Choroid plexus epithelial cell (primary cell): ENCODE data around the gene IGFALS.
"Not testable (repeated sequence)": the region's sequence is repeated elsewhere in the genome, so short reads cannot be mapped to it uniquely, and the experiment has no call there.

Experiments
- DNase-seq: peaks from one replicate; pipeline ENCODE4 v3.0.0-alpha.2; 2010; ENCODE audit warnings: low read depth
- H3K4me3 ChIP-seq: 2 replicates; pipeline ENCODE4 v1.5.1; 2011; ENCODE audit warnings: low read depth, mild to moderate bottlenecking, control low read depth, low read length, moderate library complexity
- TF ChIP-seq, protein P1 (sequence below): conservative IDR thresholded peaks from 2 replicates; pipeline ENCODE4 v1.5.1; 2011; ENCODE audit warnings: low read depth, mild to moderate bottlenecking, control low read depth, inconsistent platforms, low read length, moderate library complexity

Gene IGFALS

DNA sequence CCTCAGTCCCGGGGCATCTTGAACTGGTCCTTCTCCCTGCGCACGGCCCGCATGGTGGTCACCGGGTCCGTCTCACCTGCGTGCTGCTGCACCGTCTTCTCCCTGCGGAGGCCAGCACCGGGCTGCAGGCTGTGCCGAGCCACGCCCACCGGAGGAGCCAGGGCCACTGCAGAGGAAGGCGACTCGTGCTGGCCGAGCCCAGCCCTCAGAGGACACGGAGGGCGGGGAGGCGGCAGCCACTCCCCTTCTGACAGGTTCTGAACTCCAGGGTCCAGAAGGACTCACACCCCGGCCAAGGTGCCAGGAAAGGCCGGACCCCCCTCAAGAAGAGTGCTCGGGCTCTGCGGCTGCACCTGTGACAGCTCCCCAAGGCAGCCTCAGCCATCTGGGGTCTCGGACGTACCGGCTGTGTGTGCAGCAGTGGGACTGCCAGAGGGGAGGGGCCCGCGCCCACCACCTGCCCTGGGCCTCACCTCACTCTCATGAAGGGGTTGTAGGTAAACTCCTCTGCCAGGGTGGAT is 15.8 kb upstream of the IGFALS start:
- no peak overlapping the region for H3K4me3 ChIP-seq
- TF ChIP-seq, protein P1, sequence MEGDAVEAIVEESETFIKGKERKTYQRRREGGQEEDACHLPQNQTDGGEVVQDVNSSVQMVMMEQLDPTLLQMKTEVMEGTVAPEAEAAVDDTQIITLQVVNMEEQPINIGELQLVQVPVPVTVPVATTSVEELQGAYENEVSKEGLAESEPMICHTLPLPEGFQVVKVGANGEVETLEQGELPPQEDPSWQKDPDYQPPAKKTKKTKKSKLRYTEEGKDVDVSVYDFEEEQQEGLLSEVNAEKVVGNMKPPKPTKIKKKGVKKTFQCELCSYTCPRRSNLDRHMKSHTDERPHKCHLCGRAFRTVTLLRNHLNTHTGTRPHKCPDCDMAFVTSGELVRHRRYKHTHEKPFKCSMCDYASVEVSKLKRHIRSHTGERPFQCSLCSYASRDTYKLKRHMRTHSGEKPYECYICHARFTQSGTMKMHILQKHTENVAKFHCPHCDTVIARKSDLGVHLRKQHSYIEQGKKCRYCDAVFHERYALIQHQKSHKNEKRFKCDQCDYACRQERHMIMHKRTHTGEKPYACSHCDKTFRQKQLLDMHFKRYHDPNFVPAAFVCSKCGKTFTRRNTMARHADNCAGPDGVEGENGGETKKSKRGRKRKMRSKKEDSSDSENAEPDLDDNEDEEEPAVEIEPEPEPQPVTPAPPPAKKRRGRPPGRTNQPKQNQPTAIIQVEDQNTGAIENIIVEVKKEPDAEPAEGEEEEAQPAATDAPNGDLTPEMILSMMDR: no peak
- DNase-seq: no peak

DNA sequence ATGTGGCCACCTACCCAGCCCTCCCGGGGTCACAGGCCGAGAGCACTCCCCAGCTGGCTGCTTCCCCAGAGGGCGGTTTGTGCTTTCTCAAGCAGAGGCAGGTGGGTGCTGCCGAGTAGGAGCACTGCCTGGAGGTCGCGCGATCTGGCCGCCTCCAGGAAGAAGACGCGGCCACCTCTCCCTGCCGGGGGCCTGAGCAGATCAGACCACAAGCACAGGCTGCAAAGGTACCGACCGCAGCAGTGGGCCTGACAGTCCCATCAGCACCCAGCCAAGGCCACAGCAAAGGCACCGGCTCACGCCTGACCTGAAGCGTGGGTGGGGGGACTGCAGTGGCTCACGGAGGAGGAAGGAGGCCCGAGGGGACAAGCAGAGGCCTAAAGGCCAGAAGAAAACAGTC is 15.2 kb upstream of the IGFALS start:
- no peak overlapping the region for H3K4me3 ChIP-seq
- TF ChIP-seq, protein P1: no peak
- DNase-seq: no peak

DNA sequence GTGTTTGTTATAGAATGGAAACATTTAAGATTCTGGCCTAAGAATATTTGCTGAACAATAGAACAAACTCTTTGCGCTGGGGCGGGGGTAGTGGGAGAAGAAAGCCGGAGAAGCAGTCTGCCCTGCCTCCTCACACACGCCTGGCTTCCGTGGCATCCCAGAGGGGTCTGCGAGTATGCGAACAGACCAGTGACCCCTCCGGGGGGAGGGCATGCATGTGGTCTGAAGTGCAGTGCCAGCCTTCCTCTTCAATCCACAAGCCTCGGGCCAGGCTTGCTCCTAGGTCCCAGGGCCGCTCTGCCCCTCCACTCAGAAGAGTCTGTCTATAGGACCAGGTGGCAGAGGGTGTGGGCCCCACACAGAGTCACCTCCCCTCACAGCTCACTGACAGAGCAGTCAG is 14.1 kb upstream of the IGFALS start:
- TF ChIP-seq, protein P1: no peak
- no peak overlapping the region for H3K4me3 ChIP-seq

DNA sequence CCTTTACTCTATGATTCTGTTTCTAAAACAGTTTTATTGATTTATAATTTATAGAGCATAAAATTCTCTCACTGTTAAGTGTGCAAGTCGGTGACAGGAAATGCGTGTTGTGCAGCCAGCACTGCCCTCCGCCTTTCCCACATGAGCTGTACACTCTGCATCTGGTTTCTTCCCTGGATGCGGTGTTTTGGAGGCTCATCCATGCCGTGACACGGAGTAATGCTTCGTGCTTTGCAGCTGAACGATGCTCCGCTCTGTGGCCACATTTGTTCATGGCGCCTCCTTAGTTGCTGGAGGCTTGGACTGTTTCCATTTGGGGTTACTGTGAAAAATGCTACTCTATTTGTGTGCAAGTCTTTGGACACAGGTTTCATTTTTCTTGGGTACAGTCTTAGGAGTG is 7.2 kb upstream of the IGFALS start:
- DNase-seq: no peak
- TF ChIP-seq, protein P1: no peak
- no peak overlapping the region for H3K4me3 ChIP-seq

More for the DNA sequence above, 14.1 kb upstream of the IGFALS start:
- no peak for DNase-seq

DNA sequence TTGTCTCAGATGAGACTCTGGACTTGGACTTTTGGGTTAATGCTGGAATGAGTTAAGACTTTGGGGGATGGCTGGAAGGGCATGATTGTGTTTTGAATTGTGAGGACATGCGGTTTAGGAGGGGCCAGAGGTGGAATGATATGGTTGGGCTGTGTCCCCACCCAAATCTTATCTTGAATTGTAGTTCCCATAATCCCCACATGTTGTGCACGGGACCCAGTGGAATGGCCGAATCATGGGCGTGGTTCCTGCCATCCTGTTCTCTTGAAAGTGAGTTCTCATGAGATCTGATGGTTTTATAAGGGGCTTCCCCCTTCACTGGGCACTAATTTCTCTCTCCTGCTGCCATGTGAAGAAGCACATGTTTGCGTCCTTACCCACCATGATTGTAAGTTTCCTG is 5.8 kb upstream of the IGFALS start:
- DNase-seq: not testable (repeated sequence)

DNA sequence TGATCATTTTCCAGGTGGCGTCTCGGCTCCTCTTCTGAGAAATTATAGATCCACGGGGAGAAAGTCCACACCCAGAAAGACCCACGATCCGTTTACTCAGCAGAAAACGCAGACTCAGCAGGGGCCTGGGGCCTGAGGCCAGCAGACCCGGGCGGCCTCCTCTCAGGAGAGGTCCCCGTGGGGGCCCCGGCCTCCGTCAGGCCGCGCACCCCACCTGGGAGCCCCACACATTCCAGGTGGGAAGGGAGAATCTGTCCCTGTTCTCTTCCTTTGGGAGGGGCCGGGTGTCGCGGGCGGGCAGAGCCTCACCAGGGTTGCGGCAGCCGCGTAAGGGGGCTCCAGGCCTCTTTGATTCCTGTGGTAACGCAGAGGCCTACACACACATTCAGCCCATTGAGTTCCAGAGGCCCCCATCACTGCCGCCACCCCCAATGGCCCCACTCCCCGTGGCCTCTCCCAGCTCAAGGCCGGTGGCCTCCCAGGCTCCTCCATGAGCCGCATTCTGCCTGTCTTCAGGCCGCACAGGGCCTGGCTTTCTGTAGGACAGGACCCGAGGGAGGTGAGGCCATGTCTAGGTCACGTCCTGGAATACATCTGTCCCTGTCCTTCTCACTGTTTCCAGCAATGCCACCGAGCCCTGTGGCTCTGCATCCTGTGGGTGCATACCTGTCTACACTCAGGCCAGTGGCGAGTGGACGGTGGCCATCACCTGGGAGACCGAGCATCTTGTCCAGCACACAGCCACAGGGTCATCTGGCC is 1.6 kb upstream of the IGFALS start:
- DNase-seq: no peak
- TF ChIP-seq, protein P1: no peak
- H3K4me3 ChIP-seq: no peak overlapping the region

More for the DNA sequence above, 5.8 kb upstream of the IGFALS start:
- H3K4me3 ChIP-seq: not testable (repeated sequence)

DNA sequence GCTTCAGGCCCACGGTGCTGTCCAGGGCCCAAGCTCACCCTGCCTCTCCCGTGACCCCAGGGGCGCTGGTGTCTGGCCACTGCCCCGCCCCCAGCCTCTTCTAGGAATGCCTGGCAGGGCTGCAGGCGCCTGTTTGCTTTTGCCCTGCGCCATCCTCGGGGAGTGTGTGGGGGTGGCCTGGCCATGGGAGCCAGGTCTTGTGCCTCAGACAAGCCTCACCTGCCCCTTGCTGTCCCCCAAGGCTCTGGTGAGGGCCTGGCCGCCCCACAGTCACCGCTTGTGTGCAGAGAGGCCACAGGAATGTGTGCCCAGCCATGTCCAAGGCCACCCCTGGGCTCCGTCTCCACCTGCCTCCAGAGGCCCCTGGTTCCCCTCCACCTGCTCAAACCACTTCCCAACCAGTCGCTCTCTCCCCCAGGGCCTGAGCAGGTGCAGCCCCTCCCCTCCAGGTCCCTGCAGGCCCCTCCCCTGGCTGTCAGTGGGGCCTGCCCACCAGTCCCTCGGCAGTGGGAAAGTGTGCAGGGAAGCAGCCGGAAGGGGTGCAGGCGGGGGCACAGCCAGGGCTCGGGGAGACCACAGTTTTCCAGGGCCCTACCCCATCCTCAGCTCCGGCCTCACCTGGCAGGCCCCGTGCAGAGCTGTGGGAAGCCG is 841 bp upstream of the IGFALS start:
- no peak overlapping the region for H3K4me3 ChIP-seq
- no peak for DNase-seq
- TF ChIP-seq, protein P1: no peak
